Measurements from ENCODE around the gene PRKCH.

The PRKCH gene

DNA sequence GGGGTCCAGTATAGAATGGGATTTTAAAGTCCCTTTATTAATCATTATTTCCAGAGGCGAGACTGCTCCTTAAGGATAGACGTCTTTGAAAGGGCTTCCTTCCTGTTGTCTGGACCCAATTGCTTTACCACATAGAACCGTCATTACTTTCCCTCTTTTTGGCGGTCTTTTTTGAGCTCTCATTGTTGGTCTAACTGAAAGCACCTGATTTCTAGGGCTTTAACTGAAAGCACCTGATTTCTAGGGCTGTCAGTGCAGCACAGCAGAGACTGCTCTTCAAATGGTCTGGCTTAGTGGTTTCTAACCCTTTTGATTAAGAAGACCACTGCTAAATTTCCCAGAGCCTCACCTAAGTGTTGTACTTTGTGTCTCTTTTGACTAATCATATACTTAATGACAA lies 95.8 kb downstream of the PRKCH start:
- no peak overlapping the region for H3K4me3 ChIP-seq (ENCODE audit: low read depth, low read length)
- no peaks in the 10 kb centered on the region for H3K36me3 ChIP-seq (ENCODE audit: control insufficient read depth in 2 of 2, insufficient read depth in 1 of 2, low read length in 2 of 2)
- H3K9me3 ChIP-seq (ENCODE audit: control insufficient read depth, insufficient read depth, low read depth, low read length), result no peaks in the 10 kb centered on the region
- CTCF ChIA-PET, result no interaction called here
- TF ChIP-seq ZBTB20 (tag by site-specific recombination; IDR thresholded peaks at IDR 0.05) (no peak), ZNF248 (tag by site-specific recombination; IDR thresholded peaks at IDR 0.05) (no peak), ZNF239 (tag by site-specific recombination; IDR thresholded peaks at IDR 0.05) (no peak), SCRT2 (tag by site-specific recombination; IDR thresholded peaks at IDR 0.05) (no peak), ZFP69B (tag by site-specific recombination; IDR thresholded peaks at IDR 0.05) (no peak), IKZF3 (tag by site-specific recombination; IDR thresholded peaks at IDR 0.05) (no peak), SP2 (tag by site-specific recombination; IDR thresholded peaks at IDR 0.05) (no peak), ZNF16 (tag by site-specific recombination; IDR thresholded peaks at IDR 0.05; ENCODE audit: low read depth) (no peak), ZNF521 (tag by site-specific recombination; IDR thresholded peaks at IDR 0.05) (no peak), ZNF560 (tag by site-specific recombination; IDR thresholded peaks at IDR 0.05; ENCODE audit: borderline replicate concordance) (no peak), ZNF510 (tag by site-specific recombination; IDR thresholded peaks at IDR 0.05; ENCODE audit: insufficient replicate concordance) (no peak), ZNF23 (tag by site-specific recombination; IDR thresholded peaks at IDR 0.05; ENCODE audit: borderline replicate concordance) (no peak), HOXD13 (CRISPR knock-in tag; IDR thresholded peaks at IDR 0.05; ENCODE audit: borderline replicate concordance) (no peak)
- TF ChIP-seq, protein P1, sequence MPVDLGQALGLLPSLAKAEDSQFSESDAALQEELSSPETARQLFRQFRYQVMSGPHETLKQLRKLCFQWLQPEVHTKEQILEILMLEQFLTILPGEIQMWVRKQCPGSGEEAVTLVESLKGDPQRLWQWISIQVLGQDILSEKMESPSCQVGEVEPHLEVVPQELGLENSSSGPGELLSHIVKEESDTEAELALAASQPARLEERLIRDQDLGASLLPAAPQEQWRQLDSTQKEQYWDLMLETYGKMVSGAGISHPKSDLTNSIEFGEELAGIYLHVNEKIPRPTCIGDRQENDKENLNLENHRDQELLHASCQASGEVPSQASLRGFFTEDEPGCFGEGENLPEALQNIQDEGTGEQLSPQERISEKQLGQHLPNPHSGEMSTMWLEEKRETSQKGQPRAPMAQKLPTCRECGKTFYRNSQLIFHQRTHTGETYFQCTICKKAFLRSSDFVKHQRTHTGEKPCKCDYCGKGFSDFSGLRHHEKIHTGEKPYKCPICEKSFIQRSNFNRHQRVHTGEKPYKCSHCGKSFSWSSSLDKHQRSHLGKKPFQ (tag by site-specific recombination; IDR thresholded peaks at IDR 0.05), result no peak
- TF ChIP-seq, protein P2, sequence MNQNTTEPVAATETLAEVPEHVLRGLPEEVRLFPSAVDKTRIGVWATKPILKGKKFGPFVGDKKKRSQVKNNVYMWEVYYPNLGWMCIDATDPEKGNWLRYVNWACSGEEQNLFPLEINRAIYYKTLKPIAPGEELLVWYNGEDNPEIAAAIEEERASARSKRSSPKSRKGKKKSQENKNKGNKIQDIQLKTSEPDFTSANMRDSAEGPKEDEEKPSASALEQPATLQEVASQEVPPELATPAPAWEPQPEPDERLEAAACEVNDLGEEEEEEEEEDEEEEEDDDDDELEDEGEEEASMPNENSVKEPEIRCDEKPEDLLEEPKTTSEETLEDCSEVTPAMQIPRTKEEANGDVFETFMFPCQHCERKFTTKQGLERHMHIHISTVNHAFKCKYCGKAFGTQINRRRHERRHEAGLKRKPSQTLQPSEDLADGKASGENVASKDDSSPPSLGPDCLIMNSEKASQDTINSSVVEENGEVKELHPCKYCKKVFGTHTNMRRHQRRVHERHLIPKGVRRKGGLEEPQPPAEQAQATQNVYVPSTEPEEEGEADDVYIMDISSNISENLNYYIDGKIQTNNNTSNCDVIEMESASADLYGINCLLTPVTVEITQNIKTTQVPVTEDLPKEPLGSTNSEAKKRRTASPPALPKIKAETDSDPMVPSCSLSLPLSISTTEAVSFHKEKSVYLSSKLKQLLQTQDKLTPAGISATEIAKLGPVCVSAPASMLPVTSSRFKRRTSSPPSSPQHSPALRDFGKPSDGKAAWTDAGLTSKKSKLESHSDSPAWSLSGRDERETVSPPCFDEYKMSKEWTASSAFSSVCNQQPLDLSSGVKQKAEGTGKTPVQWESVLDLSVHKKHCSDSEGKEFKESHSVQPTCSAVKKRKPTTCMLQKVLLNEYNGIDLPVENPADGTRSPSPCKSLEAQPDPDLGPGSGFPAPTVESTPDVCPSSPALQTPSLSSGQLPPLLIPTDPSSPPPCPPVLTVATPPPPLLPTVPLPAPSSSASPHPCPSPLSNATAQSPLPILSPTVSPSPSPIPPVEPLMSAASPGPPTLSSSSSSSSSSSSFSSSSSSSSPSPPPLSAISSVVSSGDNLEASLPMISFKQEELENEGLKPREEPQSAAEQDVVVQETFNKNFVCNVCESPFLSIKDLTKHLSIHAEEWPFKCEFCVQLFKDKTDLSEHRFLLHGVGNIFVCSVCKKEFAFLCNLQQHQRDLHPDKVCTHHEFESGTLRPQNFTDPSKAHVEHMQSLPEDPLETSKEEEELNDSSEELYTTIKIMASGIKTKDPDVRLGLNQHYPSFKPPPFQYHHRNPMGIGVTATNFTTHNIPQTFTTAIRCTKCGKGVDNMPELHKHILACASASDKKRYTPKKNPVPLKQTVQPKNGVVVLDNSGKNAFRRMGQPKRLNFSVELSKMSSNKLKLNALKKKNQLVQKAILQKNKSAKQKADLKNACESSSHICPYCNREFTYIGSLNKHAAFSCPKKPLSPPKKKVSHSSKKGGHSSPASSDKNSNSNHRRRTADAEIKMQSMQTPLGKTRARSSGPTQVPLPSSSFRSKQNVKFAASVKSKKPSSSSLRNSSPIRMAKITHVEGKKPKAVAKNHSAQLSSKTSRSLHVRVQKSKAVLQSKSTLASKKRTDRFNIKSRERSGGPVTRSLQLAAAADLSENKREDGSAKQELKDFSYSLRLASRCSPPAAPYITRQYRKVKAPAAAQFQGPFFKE (tag by site-specific recombination; IDR thresholded peaks at IDR 0.05; ENCODE audit: borderline replicate concordance), result no peak
- TF ChIP-seq, protein P3, sequence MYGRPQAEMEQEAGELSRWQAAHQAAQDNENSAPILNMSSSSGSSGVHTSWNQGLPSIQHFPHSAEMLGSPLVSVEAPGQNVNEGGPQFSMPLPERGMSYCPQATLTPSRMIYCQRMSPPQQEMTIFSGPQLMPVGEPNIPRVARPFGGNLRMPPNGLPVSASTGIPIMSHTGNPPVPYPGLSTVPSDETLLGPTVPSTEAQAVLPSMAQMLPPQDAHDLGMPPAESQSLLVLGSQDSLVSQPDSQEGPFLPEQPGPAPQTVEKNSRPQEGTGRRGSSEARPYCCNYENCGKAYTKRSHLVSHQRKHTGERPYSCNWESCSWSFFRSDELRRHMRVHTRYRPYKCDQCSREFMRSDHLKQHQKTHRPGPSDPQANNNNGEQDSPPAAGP (tag by site-specific recombination; IDR thresholded peaks at IDR 0.05), result no peak
- no peaks in the 10 kb centered on the region; the same call in 1 of the 2 replicates for H3K4me1 ChIP-seq (ENCODE audit: control insufficient read depth, insufficient read depth, low read length)
- POLR2A ChIA-PET, result no interaction called here
- H3K27ac ChIP-seq (ENCODE audit: extremely low read depth, low read depth, low read length), result no peak overlapping the region

DNA sequence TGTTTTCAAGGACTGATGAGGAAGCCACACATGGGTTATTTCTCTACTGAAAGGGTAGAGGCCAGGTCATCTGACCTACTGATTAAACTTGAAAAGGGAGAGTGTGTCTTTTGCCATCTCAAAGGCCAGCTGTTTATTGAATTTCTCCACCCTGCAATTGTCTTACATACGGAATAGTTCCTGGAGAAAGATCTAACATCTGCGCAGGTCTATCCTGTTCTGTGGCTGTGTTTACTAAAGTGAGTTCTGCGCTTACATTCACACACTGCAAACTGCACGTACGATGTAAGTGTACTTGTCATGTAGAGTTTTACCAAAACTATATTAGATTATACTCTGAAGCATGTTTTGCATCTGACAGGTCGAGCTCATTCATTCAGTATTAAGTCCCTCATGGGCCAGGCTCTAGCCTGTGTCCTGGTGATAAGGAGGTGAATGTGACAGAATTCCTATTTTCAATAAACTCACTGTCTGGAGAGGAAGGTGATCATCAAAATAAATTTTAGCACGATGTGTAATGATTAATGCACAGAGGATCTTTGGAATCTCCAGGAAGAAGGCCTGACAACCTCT lies 96.6 kb downstream of the PRKCH start:
- H3K9me3 ChIP-seq (ENCODE audit: control insufficient read depth, insufficient read depth, low read depth, low read length), result no peaks in the 10 kb centered on the region
- POLR2A ChIA-PET, result no interaction called here
- H3K27ac ChIP-seq (ENCODE audit: extremely low read depth, low read depth, low read length), result no peak overlapping the region
- H3K36me3 ChIP-seq (ENCODE audit: control insufficient read depth in 2 of 2, insufficient read depth in 1 of 2, low read length in 2 of 2), result no peaks in the 10 kb centered on the region
- H3K4me3 ChIP-seq (ENCODE audit: low read depth, low read length), result no peak overlapping the region
- CTCF ChIA-PET, result no interaction called here
- H3K4me1 ChIP-seq (ENCODE audit: control insufficient read depth, insufficient read depth, low read length), result no peaks in the 10 kb centered on the region; the same call in 1 of the 2 replicates
- TF ChIP-seq, protein P4, sequence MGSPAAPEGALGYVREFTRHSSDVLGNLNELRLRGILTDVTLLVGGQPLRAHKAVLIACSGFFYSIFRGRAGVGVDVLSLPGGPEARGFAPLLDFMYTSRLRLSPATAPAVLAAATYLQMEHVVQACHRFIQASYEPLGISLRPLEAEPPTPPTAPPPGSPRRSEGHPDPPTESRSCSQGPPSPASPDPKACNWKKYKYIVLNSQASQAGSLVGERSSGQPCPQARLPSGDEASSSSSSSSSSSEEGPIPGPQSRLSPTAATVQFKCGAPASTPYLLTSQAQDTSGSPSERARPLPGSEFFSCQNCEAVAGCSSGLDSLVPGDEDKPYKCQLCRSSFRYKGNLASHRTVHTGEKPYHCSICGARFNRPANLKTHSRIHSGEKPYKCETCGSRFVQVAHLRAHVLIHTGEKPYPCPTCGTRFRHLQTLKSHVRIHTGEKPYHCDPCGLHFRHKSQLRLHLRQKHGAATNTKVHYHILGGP (tag by site-specific recombination; IDR thresholded peaks at IDR 0.05), result no peak
- TF ChIP-seq ZNF202 (tag by site-specific recombination; IDR thresholded peaks at IDR 0.05; ENCODE audit: borderline replicate concordance) (no peak), ZNF561 (tag by site-specific recombination; IDR thresholded peaks at IDR 0.05; ENCODE audit: borderline replicate concordance) (no peak), SETDB1 (IDR thresholded peaks at IDR 0.05; ENCODE audit: insufficient read length, low read length) (no peak), ZNF624 (tag by site-specific recombination; IDR thresholded peaks at IDR 0.05) (no peak), ZNF776 (tag by site-specific recombination; IDR thresholded peaks at IDR 0.05; ENCODE audit: borderline replicate concordance) (no peak), OVOL3 (tag by site-specific recombination; IDR thresholded peaks at IDR 0.05) (no peak)
- TF ChIP-seq, protein P1 (tag by site-specific recombination; IDR thresholded peaks at IDR 0.05), result no peak
